Pancreas (tissue), 10 donors: ENCODE results near the gene CHST12. TPM values are rescaled to one million over a fixed set of nuclear protein-coding genes. Genes with fewer than 3 reads are reported as not detected.
A peak's percentile ranks its signal among the peaks of the same experiment; 100 is the strongest.

ENCODE experiments used
- ATAC-seq, 4 donors: fragments of 200-7000 bp; cut with Tn5 transposase; one replicate each; pipeline versions ENCODE4 v1.8.0 to v1.9.1; 2020; ENCODE audit warnings: mild to moderate bottlenecking in 4 of 4, moderate library complexity in 4 of 4
- DNase-seq, 6 donors: peaks; one replicate each; pipeline ENCODE4 v3.0.0-alpha.2; 2020
- FAIRE-seq: peaks from 2 replicates; lab custom pipeline; 2012; peaks lifted over from hg19 to GRCh38; lab: Jason Lieb, UNC
- H3K27ac ChIP-seq, 4 donors: fragments of 200-600 bp; sonication (generic); 1 replicate in 3 of 4; 2 replicates in 1 of 4; pipeline versions ENCODE4 v1.5.0 to v1.8.0; 2020
- H3K27me3 ChIP-seq, 4 donors: fragments of 200-600 bp; one replicate each; pipeline ENCODE4 v1.8.0; 2021
- H3K36me3 ChIP-seq, 3 donors: fragments of 200-600 bp; sonication (generic) in 1 of 3; one replicate each; pipeline versions ENCODE4 v1.5.0 to v1.8.0; 2020 to 2021
- H3K4me1 ChIP-seq, 3 donors: fragments of 200-600 bp; one replicate each; pipeline ENCODE4 v1.8.0; 2021
- H3K4me3 ChIP-seq, 4 donors: fragments of 200-600 bp; sonication (generic) in 2 of 4; one replicate each; pipeline versions ENCODE4 v1.5.0 to v1.8.0; 2020 to 2021
- H3K9me3 ChIP-seq, 4 donors: fragments of 200-600 bp; one replicate each; pipeline ENCODE4 v1.8.0; 2021
- WGBS, 2 donors: extraction: QIAGEN DNeasy Blood & Tissue Kit; methylation state at CpG; one replicate each; pipeline ENCODE4 v1.1.7; 2013; 5-methylcytosine and 5-hydroxymethylcytosine counted together
- intact Hi-C, 3 donors: fragments of 100-400 bp; cut with DNase I; formaldehyde crosslinking; loops; one replicate each; pipeline versions ENCODE4 v1.11.1 to v1.14.2; 2022
- polyA plus RNA-seq, 2 donors: library from polyadenylated mRNA; stranded (reverse); fragments of 200-250 nt; gene quantifications; one replicate each; pipeline ENCODE4 v1.2.3, GENCODE V29; 2013
- total RNA-seq, 6 donors: library from RNA; stranded (reverse); fragmentation: NEBNext Ultra II Directional in 4 of 6; extraction: Animal tissue kit (Norgen Biotek cat#: 25700) in 4 of 6; gene quantifications; one replicate each; pipeline versions ENCODE4 v1.2.1 to v1.2.4, GENCODE V29; 2021 to 2023
- TF ChIP-seq, protein P1 (sequence below), 4 donors: fragments of 200-600 bp; sonication (generic) in 3 of 4; IDR thresholded peaks; one replicate each; pipeline versions ENCODE4 v1.5.0 to v1.8.0; 2021; ENCODE audit warnings: antibody characterized with exemption in 4 of 4
- donor health status: healthy with polysubstance abuse.
- donor health status: DM: no; HTN: no; CAD: no; lungs with moderate emphysema.
- donor health status: DM: no; HTN: no; CAD: no.
- donor health status: control.
- donor health status: control.
- donor health status: Bipolar disorder and iron deficiency.
- donor health status: DM: yes; HTN: yes; CAD: no.
- donor health status: DM: no; HTN: no; CAD: no.
- donor health status: DM: no; HTN: no; CAD: no.
- donor health status: DM: yes; HTN: yes; CAD: no.

CHST12 gene
- total and polyA plus RNA-seq, 8 donors, result 7.0 to 13.2 (median 8.2) TPM

DNA sequence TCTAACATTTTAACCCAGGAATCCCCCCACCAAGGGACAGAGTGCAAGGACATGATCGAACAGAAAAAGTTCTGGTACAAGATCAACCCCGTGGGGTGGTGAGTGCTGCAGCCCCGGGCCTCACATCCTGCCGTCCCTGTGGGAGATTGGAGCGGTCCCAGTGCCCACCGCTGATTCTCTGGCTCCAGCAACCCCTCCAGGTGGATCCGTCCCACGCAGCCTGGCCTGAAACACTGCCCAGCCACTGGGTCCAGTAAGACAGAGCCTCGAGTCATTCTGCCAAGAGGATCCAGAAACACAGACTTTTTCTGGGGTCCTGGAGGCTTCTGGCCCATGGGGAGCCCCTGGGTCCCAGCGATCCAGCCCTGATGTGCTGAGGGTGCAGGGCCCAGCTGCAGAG is 43.3 kb downstream of the CHST12 start:
- Histone ChIP-seq H3K27ac (no peak overlapping the region), H3K36me3 (no peaks in the 10 kb centered on the region), H3K9me3 (no peaks in the 10 kb centered on the region), H3K4me3 (no peak overlapping the region), H3K27me3 (no peaks in the 10 kb centered on the region), H3K4me1 (peaks cover 0 to 1% (median 0%) of the 10 kb centered on the region in 3 donors)
- ATAC-seq (no peak), DNase-seq (no peak), FAIRE-seq (no peak)
- TF ChIP-seq, protein P1, sequence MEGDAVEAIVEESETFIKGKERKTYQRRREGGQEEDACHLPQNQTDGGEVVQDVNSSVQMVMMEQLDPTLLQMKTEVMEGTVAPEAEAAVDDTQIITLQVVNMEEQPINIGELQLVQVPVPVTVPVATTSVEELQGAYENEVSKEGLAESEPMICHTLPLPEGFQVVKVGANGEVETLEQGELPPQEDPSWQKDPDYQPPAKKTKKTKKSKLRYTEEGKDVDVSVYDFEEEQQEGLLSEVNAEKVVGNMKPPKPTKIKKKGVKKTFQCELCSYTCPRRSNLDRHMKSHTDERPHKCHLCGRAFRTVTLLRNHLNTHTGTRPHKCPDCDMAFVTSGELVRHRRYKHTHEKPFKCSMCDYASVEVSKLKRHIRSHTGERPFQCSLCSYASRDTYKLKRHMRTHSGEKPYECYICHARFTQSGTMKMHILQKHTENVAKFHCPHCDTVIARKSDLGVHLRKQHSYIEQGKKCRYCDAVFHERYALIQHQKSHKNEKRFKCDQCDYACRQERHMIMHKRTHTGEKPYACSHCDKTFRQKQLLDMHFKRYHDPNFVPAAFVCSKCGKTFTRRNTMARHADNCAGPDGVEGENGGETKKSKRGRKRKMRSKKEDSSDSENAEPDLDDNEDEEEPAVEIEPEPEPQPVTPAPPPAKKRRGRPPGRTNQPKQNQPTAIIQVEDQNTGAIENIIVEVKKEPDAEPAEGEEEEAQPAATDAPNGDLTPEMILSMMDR (IDR thresholded peaks at IDR 0.05), result no peak
- intact Hi-C loops, result no loop called here
- 86 to 88% methylated on average over 10 of the region's 10 CpGs for WGBS, 2 donors

DNA sequence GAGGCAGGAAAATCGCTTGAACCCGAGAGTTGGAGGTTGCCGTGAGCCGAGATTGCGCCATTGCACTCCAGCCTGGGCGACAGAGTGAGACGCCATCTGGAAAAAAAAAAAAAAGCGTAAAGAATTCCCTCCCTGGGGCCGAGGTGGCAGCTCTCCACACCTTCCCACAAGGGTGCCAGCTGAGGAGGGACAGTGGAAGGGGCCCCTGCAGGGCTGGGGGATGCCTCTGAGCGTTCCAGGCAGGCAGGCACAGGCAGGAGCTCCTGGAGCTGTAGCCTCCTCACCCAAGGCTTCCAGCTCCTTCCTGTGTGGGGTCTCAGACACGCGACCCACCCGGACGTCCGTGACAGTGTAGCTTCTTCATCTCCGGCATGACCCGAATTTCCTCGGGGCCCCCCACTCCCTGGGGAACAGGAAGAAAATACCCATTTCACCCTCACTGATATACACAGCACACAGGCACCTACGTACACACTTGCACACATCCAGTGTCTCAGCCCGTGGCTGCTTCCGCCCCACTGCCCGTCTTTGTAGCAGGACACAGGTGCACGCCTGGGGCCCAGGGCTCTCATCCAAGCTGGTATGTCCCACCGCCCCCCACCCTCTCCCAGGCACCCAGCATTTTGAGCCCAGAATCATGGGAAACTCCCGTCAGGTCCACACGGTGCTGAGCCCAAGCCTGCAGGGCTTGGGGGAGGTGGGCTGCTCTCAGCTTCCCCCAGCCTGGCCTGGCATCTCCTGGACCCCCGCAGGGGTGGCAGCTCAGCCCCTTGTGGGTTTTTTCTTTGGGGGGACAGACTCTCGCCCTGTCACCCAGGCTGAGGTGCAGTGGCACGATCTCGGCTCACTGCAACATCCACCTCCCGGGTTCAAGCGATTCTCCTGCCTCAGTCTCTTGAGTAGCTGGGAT is 47.0 kb downstream of the CHST12 start:
- no peaks in the 10 kb centered on the region for H3K9me3 ChIP-seq
- H3K36me3 ChIP-seq, result no peaks in the 10 kb centered on the region
- H3K4me1 ChIP-seq, result peaks cover 0 to 5% (median 0%) of the 10 kb centered on the region in 3 donors
- no peak for FAIRE-seq
- no peak overlapping the region for H3K27ac ChIP-seq
- no peaks in the 10 kb centered on the region for H3K27me3 ChIP-seq
- no peak overlapping the region for H3K4me3 ChIP-seq
- WGBS, 2 donors, result 47 to 60% methylated on average over 32 of the region's 32 CpGs
- DNase-seq, result peak in 1 of 6 donors; percentile 52
- ATAC-seq, result no peak
- intact Hi-C loops, result loop anchor here in 1 of 3 donors (10.0 kb wide), 1 partner anchor 234 kb away; the partner anchor contains the start of gene AMZ1
- TF ChIP-seq, protein P1 (IDR thresholded peaks at IDR 0.05), result no peak

DNA sequence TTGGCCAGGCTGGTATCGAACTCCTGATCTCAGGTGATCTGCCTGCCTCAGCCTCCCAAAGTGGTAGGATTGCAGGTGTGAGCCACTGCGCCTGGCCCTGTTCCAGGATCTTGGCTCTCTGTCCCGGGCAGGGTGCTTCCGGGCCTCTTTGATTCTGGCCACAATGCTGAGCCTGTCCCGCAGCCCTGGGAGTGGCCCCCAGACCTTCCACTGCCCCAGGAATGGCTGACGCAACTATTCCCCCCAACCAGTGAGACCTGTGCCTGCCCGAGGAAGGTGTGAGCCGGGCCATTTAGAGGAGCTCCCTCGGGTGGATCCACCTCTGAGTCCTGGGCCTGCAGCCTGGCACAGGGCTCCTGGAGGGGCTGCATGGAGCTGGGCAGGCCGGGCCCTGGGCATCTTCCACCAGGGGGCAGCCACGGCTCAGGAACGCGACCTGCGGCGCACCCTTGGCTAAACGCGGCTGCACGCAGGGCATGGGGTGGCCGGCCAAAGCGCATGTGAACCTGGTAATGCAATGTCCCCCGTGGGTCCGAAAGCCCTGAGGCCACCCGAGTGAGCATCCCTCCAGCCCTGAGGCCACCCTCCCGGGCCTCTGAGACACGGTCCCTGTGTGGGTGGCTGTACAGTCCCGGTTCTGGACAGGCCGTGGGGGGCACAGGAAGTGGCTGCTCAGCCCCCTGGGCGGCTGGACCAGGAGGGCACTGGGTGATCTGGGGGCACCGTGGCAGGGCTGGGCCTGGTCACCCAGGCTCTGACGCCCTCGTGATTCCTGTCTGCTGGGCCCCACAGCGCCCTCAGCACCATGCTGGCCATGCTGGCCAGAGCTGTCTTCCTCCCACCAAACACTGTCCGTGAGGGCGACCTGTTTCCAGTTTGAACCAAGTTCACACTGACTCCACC is 48.0 kb downstream of the CHST12 start:
- FAIRE-seq, result no peak
- Histone ChIP-seq H3K27me3 (no peaks in the 10 kb centered on the region), H3K4me1 (peaks cover 0 to 5% (median 0%) of the 10 kb centered on the region in 3 donors), H3K27ac (no peak overlapping the region), H3K36me3 (no peaks in the 10 kb centered on the region), H3K4me3 (peak overlapping the region in 3 of 4 donors; percentile 15 to 35 (median 31)), H3K9me3 (no peaks in the 10 kb centered on the region)
- DNase-seq, result peak; percentile 72 to 97 (median 87)
- TF ChIP-seq, protein P1 (IDR thresholded peaks at IDR 0.05), result peak; percentile 84 to 87 (median 86)
- intact Hi-C loops, result loop anchor here in 1 of 3 donors (10.0 kb wide), 1 partner anchor 233 kb away; the partner anchor contains the start of gene AMZ1
- 12 to 14% methylated on average over 34 of the region's 34 CpGs for WGBS, 2 donors
- ATAC-seq, result peak; percentile 97 to 99 (median 98)

DNA sequence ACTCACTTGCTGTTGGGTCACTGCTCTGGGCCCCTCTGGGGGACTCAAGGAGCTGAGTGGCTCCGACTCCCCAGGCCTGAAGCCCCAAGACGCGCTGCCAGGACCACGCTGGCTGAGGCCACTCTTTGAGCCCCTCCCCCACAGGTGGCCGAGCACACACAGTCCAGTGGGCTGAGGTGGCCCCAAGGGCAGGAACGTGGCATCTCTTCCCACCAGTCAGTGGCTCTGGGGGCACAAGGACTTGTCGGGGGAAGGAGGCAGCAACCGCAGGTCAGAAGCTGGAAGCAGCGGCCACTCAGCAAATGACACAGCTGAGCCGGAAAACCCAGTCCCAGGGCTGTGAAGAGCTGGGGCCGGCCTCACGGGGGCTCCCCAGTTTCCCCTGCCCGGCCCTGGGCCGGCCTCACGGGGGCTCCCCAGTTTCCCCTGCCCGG is 48.7 kb downstream of the CHST12 start:
- no peaks in the 10 kb centered on the region for H3K9me3 ChIP-seq
- FAIRE-seq, result no peak
- TF ChIP-seq, protein P1 (IDR thresholded peaks at IDR 0.05), result no peak
- H3K27ac ChIP-seq, result no peak overlapping the region
- H3K27me3 ChIP-seq, result no peaks in the 10 kb centered on the region
- peak overlapping the region in 1 of 4 donors; percentile 35 for H3K4me3 ChIP-seq
- peak; percentile 17 to 57 (median 37) for ATAC-seq
- intact Hi-C loops, result loop anchor here in 1 of 3 donors (10.0 kb wide), 1 partner anchor 233 kb away; the partner anchor contains the start of gene AMZ1
- DNase-seq, result peak in 1 of 6 donors; percentile 79
- no peaks in the 10 kb centered on the region for H3K36me3 ChIP-seq
- 45 to 52% methylated on average over 10 to 16 of the region's 16 CpGs for WGBS, 2 donors
- H3K4me1 ChIP-seq, result peaks cover 0 to 5% (median 0%) of the 10 kb centered on the region in 3 donors
